DLD1 (cell line): ENCODE data around the gene PRUNE1.

ENCODE experiments used
- in situ Hi-C: cut with HindIII; loops from 2 replicates; pipeline ENCODE4 v1.10.0; 2017; ENCODE audit warnings: low sequenced_read_pairs

PRUNE1 gene

GRCh38 chr1:151072224-151072623 is 64.0 kb downstream of the PRUNE1 start:
- in situ Hi-C loops = no loop called here
